GM23338 (cell line): ENCODE results near the gene FRMD4A. TPM values are rescaled to one million over a fixed set of nuclear protein-coding genes. Genes with fewer than 3 reads are reported as not detected.

ENCODE experiments used
- ATAC-seq: fragments of 200-7000 bp; cut with Tn5 transposase; 3 replicates; pipeline ENCODE4 v1.9.1; 2020
- DNase-seq: peaks from one replicate; pipeline ENCODE4 v3.0.0-alpha.2; 2015; ENCODE audit warnings: low spot score
- H2AFZ ChIP-seq: fragments of 200-600 bp; sonication (generic); 2 replicates; pipeline ENCODE4 v1.8.0; 2016; ENCODE audit warnings: antibody characterized with exemption, mild to moderate bottlenecking, moderate library complexity
- H3F3A ChIP-seq: fragments of 200-600 bp; sonication (generic); replicated peaks from 2 replicates; pipeline ENCODE4 v1.8.0; 2017; ENCODE audit warnings: antibody characterized with exemption, mixed run types, low read depth
- H3K27ac ChIP-seq: fragments of 200-600 bp; sonication (generic); 2 replicates; pipeline ENCODE4 v1.6.1; 2016; ENCODE audit warnings: low read depth
- H3K27me3 ChIP-seq: fragments of 200-600 bp; sonication (generic); 2 replicates; pipeline ENCODE4 v1.8.0; 2016; ENCODE audit warnings: mild to moderate bottlenecking, mixed run types, moderate library complexity; ENCODE audit not compliant: insufficient read depth
- H3K36me3 ChIP-seq: fragments of 200-600 bp; sonication (generic); 2 replicates; pipeline ENCODE4 v1.8.0; 2016; ENCODE audit warnings: mild to moderate bottlenecking; ENCODE audit not compliant: insufficient read depth
- H3K4me1 ChIP-seq: fragments of 200-600 bp; sonication (generic); 2 replicates; pipeline ENCODE4 v1.8.0; 2016; ENCODE audit warnings: mild to moderate bottlenecking, moderate library complexity; ENCODE audit not compliant: insufficient read depth
- H3K4me2 ChIP-seq: fragments of 200-600 bp; sonication (generic); 2 replicates; pipeline ENCODE4 v1.7.1; 2017; ENCODE audit warnings: mixed run types
- H3K4me3 ChIP-seq: fragments of 200-600 bp; sonication (generic); 2 replicates; pipeline ENCODE4 v1.6.1; 2016; ENCODE audit warnings: mixed run types
- H3K79me2 ChIP-seq: fragments of 200-600 bp; sonication (generic); replicated peaks from 2 replicates; pipeline ENCODE4 v1.8.0; 2017; ENCODE audit warnings: mild to moderate bottlenecking; ENCODE audit not compliant: insufficient read depth
- H3K9me2 ChIP-seq: fragments of 200-600 bp; sonication (generic); 2 replicates; pipeline ENCODE4 v1.8.0; 2017; ENCODE audit not compliant: insufficient read depth
- H4K20me1 ChIP-seq: fragments of 200-600 bp; sonication (generic); replicated peaks from 2 replicates; pipeline ENCODE4 v1.8.0; 2017; ENCODE audit warnings: mild to moderate bottlenecking; ENCODE audit not compliant: insufficient read depth
- H3K27ac Mint-ChIP-seq: 2 replicates; pipeline ENCODE4 v1.8.0; 2020; ENCODE audit warnings: inconsistent platforms, mild to moderate bottlenecking, moderate library complexity, mixed read lengths
- H3K27me3 Mint-ChIP-seq: 3 replicates; pipeline ENCODE4 v1.8.0; 2022; ENCODE audit warnings: low read depth, mild to moderate bottlenecking, moderate library complexity, mixed read lengths, inconsistent platforms; ENCODE audit not compliant: insufficient read depth, poor library complexity
- H3K36me3 Mint-ChIP-seq: 3 replicates; pipeline ENCODE4 v1.8.0; 2021; ENCODE audit warnings: low read depth, mild to moderate bottlenecking, inconsistent platforms, moderate library complexity, mixed read lengths
- H3K4me1 Mint-ChIP-seq: 3 replicates; pipeline ENCODE4 v1.8.0; 2020; ENCODE audit warnings: mild to moderate bottlenecking, inconsistent platforms, mixed read lengths
- H3K4me3 Mint-ChIP-seq: 3 replicates; pipeline ENCODE4 v1.8.0; 2021; ENCODE audit warnings: moderate library complexity, mild to moderate bottlenecking, inconsistent platforms, mixed read lengths
- H3K9me3 Mint-ChIP-seq: 3 replicates; pipeline ENCODE4 v1.8.0; 2020; ENCODE audit warnings: moderate library complexity, mild to moderate bottlenecking, inconsistent platforms, mixed read lengths
- EZH2 ChIP-seq: fragments of 200-600 bp; sonication (generic); IDR thresholded peaks from one replicate; pipeline ENCODE4 v1.8.0; 2017; ENCODE audit warnings: antibody characterized with exemption, mild to moderate bottlenecking, low read depth; ENCODE audit not compliant: unreplicated experiment
- JUNB ChIP-seq: IDR thresholded peaks from one replicate; pipeline ENCODE4 v1.6.1; 2016; ENCODE audit warnings: antibody characterized with exemption; ENCODE audit not compliant: unreplicated experiment
- ZNF114 ChIP-seq: fragments of 250-450 bp; sonication (Bioruptor Pico); IDR thresholded peaks from 2 replicates; pipeline ENCODE4 v1.5.0; 2020; ENCODE audit warnings: mild to moderate bottlenecking, moderate library complexity
- ZNF331 ChIP-seq: fragments of 250-450 bp; sonication (Bioruptor Pico); IDR thresholded peaks from 2 replicates; pipeline ENCODE4 v1.5.0; 2020; ENCODE audit warnings: low read depth, mild to moderate bottlenecking, moderate library complexity
- polyA plus RNA-seq: library from polyadenylated mRNA; unstranded; fragments of >200 nt; fragmentation: Nextera tagmentation; extraction: Ambion mirVana; gene quantifications from 2 replicates; pipeline ENCODE4 v1.2.1, GENCODE V29; 2016
- total RNA-seq: library from RNA; depleted of rRNA; stranded (reverse); fragments of >200 nt; shearing (Covaris generic); gene quantifications from 2 replicates; pipeline ENCODE4 v1.2.3, GENCODE V29; 2014
- TF ChIP-seq, protein P1 (sequence below): IDR thresholded peaks from one replicate; pipeline ENCODE4 v1.6.1; 2018; ENCODE audit warnings: antibody characterized with exemption; ENCODE audit not compliant: unreplicated experiment
- TF ChIP-seq, protein P2 (sequence below): fragments of 250-450 bp; sonication (Bioruptor Pico); IDR thresholded peaks from 2 replicates; pipeline ENCODE4 v1.5.0; 2020; ENCODE audit warnings: mild to moderate bottlenecking, moderate library complexity

Gene FRMD4A
- total and polyA plus RNA-seq, 2 experiments from 2014 or later: 14.0 to 20.1 TPM

DNA sequence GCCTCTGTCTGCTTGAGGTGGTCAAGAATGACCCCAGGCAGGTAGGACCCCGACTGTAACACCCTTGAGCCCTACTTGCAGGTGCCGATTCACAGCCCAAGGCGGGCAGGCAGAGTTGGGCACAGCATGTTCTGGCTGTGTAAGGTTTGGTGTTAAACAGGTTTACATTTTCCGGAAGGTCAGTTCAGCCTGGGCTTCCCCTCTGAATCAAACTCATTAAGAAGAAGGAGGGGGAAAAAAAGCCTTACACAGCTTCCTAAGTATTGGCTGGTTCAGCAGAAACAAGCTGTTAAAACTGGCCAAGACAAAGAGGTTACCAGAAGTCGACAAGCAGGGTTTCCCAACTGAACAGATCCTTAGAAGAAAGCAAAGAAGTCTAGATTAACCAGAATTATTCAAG lies 611.3 kb downstream of the FRMD4A start:
- no peaks in the 10 kb centered on the region for H3K36me3 ChIP-seq
- no peak overlapping the region for H3K4me2 ChIP-seq
- no peak for DNase-seq
- no peaks in the 10 kb centered on the region; the same call in 1 of the 2 replicates for H3K4me1 ChIP-seq
- TF ChIP-seq, protein P1, sequence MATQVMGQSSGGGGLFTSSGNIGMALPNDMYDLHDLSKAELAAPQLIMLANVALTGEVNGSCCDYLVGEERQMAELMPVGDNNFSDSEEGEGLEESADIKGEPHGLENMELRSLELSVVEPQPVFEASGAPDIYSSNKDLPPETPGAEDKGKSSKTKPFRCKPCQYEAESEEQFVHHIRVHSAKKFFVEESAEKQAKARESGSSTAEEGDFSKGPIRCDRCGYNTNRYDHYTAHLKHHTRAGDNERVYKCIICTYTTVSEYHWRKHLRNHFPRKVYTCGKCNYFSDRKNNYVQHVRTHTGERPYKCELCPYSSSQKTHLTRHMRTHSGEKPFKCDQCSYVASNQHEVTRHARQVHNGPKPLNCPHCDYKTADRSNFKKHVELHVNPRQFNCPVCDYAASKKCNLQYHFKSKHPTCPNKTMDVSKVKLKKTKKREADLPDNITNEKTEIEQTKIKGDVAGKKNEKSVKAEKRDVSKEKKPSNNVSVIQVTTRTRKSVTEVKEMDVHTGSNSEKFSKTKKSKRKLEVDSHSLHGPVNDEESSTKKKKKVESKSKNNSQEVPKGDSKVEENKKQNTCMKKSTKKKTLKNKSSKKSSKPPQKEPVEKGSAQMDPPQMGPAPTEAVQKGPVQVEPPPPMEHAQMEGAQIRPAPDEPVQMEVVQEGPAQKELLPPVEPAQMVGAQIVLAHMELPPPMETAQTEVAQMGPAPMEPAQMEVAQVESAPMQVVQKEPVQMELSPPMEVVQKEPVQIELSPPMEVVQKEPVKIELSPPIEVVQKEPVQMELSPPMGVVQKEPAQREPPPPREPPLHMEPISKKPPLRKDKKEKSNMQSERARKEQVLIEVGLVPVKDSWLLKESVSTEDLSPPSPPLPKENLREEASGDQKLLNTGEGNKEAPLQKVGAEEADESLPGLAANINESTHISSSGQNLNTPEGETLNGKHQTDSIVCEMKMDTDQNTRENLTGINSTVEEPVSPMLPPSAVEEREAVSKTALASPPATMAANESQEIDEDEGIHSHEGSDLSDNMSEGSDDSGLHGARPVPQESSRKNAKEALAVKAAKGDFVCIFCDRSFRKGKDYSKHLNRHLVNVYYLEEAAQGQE: no peak
- TF ChIP-seq, protein P2, sequence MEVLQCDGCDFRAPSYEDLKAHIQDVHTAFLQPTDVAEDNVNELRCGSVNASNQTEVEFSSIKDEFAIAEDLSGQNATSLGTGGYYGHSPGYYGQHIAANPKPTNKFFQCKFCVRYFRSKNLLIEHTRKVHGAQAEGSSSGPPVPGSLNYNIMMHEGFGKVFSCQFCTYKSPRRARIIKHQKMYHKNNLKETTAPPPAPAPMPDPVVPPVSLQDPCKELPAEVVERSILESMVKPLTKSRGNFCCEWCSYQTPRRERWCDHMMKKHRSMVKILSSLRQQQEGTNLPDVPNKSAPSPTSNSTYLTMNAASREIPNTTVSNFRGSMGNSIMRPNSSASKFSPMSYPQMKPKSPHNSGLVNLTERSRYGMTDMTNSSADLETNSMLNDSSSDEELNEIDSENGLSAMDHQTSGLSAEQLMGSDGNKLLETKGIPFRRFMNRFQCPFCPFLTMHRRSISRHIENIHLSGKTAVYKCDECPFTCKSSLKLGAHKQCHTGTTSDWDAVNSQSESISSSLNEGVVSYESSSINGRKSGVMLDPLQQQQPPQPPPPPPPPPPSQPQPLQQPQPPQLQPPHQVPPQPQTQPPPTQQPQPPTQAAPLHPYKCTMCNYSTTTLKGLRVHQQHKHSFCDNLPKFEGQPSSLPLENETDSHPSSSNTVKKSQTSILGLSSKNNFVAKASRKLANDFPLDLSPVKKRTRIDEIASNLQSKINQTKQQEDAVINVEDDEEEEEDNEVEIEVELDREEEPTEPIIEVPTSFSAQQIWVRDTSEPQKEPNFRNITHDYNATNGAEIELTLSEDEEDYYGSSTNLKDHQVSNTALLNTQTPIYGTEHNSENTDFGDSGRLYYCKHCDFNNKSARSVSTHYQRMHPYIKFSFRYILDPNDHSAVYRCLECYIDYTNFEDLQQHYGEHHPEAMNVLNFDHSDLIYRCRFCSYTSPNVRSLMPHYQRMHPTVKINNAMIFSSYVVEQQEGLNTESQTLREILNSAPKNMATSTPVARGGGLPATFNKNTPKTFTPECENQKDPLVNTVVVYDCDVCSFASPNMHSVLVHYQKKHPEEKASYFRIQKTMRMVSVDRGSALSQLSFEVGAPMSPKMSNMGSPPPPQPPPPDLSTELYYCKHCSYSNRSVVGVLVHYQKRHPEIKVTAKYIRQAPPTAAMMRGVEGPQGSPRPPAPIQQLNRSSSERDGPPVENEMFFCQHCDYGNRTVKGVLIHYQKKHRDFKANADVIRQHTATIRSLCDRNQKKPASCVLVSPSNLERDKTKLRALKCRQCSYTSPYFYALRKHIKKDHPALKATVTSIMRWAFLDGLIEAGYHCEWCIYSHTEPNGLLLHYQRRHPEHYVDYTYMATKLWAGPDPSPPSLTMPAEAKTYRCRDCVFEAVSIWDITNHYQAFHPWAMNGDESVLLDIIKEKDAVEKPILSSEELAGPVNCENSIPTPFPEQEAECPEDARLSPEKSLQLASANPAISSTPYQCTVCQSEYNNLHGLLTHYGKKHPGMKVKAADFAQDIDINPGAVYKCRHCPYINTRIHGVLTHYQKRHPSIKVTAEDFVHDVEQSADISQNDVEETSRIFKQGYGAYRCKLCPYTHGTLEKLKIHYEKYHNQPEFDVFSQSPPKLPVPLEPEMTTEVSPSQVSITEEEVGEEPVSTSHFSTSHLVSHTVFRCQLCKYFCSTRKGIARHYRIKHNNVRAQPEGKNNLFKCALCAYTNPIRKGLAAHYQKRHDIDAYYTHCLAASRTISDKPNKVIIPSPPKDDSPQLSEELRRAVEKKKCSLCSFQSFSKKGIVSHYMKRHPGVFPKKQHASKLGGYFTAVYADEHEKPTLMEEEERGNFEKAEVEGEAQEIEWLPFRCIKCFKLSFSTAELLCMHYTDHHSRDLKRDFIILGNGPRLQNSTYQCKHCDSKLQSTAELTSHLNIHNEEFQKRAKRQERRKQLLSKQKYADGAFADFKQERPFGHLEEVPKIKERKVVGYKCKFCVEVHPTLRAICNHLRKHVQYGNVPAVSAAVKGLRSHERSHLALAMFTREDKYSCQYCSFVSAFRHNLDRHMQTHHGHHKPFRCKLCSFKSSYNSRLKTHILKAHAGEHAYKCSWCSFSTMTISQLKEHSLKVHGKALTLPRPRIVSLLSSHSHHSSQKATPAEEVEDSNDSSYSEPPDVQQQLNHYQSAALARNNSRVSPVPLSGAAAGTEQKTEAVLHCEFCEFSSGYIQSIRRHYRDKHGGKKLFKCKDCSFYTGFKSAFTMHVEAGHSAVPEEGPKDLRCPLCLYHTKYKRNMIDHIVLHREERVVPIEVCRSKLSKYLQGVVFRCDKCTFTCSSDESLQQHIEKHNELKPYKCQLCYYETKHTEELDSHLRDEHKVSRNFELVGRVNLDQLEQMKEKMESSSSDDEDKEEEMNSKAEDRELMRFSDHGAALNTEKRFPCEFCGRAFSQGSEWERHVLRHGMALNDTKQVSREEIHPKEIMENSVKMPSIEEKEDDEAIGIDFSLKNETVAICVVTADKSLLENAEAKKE (CRISPR knock-in tag): no peak
- TF ChIP-seq ZNF331 (CRISPR knock-in tag): no peak
- no peak for TF ChIP-seq EZH2
- no peak for TF ChIP-seq ZNF114 (CRISPR knock-in tag)
- TF ChIP-seq JUNB: no peak
- H3K27me3 Mint-ChIP-seq: peaks cover 3% of the 10 kb centered on the region
- 0 out of 2 replicates have a peak, but pooled peaks cover 3% of the 10 kb centered on the region for H3K9me2 ChIP-seq
- H2AFZ ChIP-seq: no peak overlapping the region
- H3K79me2 ChIP-seq: no peaks in the 10 kb centered on the region
- no peak overlapping the region for H3K4me3 ChIP-seq
- H3K27ac ChIP-seq: no peak overlapping the region
- H4K20me1 ChIP-seq: no peaks in the 10 kb centered on the region
- peaks cover 7% of the 10 kb centered on the region; the same call in 2 of the 3 replicates for H3K4me1 Mint-ChIP-seq
- H3K4me3 Mint-ChIP-seq: no peak overlapping the region
- no peaks in the 10 kb centered on the region for H3F3A ChIP-seq
- H3K36me3 Mint-ChIP-seq: peaks cover 3% of the 10 kb centered on the region; the same call in 2 of the 3 replicates
- H3K9me3 Mint-ChIP-seq: no peaks in the 10 kb centered on the region; the same call in 2 of the 3 replicates
- no peak for ATAC-seq
- H3K27ac Mint-ChIP-seq: no peak overlapping the region
- H3K27me3 ChIP-seq: no peaks in the 10 kb centered on the region
